ENCODE data around the gene LYZL1.

Gene LYZL1

DNA sequence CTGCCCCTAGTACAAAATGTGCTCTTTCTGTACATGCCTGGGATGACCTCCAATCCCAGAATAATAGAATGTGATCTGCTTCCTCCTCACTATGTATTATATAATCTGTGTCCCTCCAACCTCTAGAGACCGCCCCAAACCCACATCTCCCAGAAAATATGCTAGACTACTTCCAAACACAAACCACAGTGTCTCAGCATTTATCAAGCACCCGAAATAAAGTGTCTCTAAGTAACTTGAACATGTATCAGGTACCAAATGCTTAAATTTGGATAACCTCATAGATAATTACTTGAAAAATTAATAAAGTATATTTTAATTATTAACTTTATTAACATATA is 16.1 kb downstream of the LYZL1 start:
- in situ Hi-C loops (cut with MboI; ENCODE audit: low sequenced_read_pairs): loop anchor here (25.0 kb wide), 1 partner anchor 668 kb away; no protein-coding TSS in a partner anchor

DNA sequence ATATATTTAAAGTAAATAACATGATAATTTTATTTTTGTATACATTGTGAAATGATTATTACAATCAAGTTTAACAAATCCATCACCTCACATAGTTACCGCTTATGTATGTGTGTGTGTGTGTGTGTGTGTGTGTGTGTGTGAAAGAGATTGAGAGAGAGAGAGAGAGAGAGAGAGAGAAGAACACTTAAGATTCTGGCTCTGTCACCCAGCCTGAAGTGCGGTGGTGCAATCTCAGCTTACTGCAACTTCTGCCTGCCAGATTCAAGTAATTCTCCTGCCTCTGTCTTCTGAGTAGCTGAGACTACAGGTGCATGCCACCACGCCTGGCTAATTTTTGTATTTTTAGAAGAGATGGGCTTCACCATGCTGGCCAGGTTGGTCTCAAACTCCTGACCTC is 17.8 kb downstream of the LYZL1 start:
- in situ Hi-C loops (cut with MboI; ENCODE audit: low sequenced_read_pairs): loop anchor here (25.0 kb wide), 1 partner anchor 669 kb away; no protein-coding TSS in a partner anchor

DNA sequence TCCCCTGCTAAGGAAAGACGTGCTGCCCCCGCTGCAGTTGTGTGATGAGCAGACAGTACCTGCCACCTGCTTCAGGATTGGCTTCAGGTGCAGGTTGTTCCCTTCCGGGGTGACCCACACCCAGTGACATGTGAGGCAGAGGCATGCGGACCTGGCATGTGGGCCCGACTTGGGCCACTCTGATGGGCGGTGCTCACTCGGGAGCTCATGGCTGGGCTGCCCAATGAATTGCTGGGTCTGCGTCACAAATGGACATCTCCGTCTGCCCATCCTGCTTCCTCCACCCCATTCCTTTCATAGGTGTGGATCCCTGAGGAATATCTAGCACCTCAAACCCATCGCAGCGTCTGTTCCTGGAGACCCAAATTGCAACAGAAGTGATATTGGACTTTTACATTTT is 19.3 kb downstream of the LYZL1 start:
- in situ Hi-C loops (cut with MboI; ENCODE audit: low sequenced_read_pairs): loop anchor here (25.0 kb wide), 1 partner anchor 671 kb away; no protein-coding TSS in a partner anchor

DNA sequence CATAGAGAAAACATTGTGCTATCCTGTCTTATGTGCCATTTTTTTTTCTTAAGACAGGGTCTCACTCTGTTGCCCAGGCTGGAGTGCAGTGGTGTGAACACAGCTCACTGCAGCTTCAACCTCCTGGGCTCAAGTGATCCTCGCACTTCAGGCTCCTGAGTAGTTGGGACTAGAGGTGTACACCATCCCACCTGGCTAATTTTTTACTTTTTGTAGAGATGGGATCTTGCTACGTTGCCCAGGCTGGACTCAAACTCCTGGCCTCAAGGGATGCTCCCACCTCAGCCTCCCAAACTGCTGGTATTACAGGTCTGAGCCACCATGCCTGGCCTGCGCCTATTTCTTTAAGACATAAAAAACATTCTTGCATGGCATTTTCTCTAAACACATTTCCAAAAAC is 20.6 kb downstream of the LYZL1 start:
- in situ Hi-C loops (cut with MboI; ENCODE audit: low sequenced_read_pairs): loop anchor here (25.0 kb wide), 1 partner anchor 672 kb away; no protein-coding TSS in a partner anchor

DNA sequence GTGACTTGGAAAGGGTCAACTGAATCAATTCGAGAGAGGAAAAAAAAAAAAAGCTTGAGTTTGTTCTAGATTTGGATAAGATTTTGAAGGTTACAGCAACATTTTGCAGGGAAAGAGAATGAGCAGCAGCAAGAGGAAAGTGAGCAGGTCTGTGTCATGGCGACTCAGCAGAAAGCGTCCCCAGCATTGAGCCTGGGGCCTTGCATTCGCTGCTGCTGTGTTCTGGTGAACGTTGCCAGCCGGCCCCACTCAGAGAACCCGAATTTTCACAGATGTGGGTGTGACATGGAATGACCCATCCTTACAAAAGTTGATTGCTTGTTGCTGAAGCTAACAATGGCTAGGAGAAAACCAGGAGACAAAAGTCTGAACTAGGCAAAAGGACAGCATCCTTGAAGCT is 21.6 kb downstream of the LYZL1 start:
- in situ Hi-C loops (cut with MboI; ENCODE audit: low sequenced_read_pairs): loop anchor here (25.0 kb wide), 1 partner anchor 673 kb away; no protein-coding TSS in a partner anchor

DNA sequence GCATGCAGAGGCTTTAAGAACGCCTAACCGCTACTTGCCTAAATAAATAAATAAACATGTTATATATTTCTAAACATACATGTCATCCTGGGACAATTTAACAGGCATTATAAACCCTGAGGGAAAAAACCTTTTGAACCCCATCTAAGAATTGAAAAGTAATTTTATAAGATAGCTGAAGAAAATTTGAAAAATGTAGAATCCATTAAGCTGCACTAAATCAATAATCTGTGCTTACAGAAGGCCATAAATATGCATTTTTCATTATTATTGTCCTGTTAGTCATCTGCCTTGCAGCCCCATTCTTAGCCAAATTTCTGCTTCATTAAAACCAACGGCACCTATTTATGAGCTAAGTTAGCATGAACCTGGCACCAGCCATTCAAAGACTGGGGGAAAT is 24.2 kb downstream of the LYZL1 start:
- in situ Hi-C loops (cut with MboI; ENCODE audit: low sequenced_read_pairs): loop anchor here (25.0 kb wide), 1 partner anchor 676 kb away; no protein-coding TSS in a partner anchor

DNA sequence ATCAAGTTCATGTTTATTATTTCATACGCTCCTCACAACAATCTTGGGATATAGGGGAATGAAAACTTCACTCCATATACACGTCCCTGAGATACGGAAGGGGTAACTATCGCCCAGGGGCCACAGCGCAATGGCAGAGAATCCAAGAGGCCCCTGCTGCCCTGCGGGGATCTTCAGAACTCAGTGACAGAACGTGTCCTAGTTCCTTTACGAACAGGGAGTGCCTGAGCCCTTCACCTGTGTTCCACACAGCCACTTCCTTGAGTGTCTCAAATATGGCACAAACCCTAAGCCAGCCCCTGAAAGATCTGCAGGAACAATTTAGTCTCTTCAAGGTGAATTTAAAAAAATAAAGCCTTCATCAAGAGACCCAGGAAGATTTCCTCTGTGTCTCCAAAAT is 25.9 kb downstream of the LYZL1 start:
- in situ Hi-C loops (cut with MboI; ENCODE audit: low sequenced_read_pairs): loop anchor here (25.0 kb wide), 1 partner anchor 677 kb away; no protein-coding TSS in a partner anchor

DNA sequence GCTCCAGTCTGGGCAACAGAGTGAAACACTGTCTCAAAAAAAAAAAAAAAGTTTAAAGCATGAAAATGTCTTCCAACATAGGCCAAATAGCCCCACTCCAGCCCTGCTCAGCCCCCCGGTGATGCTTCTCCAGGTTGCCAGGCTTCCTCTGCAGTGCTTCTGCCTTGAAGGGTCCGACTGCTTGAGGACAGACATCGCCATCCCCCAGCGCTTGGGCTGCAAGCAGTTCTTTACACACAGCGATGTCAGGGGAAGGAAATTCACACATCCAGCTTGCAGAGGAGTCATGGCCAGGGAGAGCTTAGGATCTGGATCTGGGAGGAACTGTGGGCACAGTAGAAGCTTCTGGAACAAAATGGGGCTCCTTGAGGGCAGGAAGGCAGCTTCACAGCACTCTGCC is 26.9 kb downstream of the LYZL1 start:
- in situ Hi-C loops (cut with MboI; ENCODE audit: low sequenced_read_pairs): loop anchor here (25.0 kb wide), 1 partner anchor 679 kb away; no protein-coding TSS in a partner anchor

DNA sequence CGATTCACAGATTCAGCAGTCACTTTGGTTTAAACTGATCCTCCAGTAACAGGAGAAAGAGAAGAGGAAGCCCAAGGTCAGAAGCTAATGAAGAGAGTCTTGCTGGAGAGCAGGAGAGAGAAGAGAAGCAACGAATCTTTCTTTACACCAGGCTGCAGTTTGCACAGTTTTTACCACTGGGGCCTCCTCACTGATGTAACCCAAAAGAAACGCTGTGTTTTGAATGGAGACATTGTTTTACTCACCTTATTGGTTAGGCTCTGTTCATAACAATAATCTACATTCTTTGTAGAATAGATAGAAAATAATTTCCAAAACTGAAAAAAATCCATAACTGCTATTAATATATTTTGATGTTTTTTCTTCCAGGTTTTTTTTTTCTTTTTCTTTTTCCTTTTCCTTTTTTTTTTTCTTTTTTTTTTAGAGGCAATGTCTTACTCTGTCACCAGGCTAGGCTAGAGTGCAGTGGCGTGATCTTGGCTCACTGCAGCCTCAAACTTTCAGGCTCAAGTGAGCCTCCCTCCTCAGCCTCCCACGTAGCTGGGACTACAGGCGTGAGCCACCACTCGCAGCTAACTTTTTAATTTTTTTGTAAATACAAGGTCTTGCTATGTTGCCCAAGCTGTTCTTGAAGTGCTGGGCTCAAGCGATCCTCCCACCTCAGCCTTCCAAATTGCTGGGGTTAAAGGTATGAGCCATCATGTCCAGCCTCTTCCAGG is 27.6 kb downstream of the LYZL1 start:
- in situ Hi-C loops (cut with MboI; ENCODE audit: low sequenced_read_pairs): loop anchor here (25.0 kb wide), 1 partner anchor 679 kb away; no protein-coding TSS in a partner anchor

DNA sequence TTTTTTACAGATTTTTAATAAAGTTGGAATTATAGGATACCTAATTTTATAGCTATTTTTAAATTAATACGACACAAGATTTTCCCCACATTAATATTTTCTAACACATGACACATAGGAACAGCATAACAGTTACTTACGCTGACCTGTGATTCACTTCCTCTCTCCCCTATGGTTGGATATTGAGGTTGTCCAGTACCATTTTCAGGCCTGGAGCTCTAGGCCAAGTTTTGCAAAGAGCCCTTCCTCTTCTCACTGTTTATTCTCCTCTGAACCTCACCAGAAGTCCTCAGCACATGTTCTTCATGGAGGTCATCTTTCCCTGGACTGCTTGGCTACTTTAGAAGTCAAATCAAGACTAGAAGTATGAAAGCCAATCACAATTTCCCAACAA is 28.2 kb downstream of the LYZL1 start:
- in situ Hi-C loops (cut with MboI; ENCODE audit: low sequenced_read_pairs): loop anchor here (25.0 kb wide), 1 partner anchor 680 kb away; no protein-coding TSS in a partner anchor

DNA sequence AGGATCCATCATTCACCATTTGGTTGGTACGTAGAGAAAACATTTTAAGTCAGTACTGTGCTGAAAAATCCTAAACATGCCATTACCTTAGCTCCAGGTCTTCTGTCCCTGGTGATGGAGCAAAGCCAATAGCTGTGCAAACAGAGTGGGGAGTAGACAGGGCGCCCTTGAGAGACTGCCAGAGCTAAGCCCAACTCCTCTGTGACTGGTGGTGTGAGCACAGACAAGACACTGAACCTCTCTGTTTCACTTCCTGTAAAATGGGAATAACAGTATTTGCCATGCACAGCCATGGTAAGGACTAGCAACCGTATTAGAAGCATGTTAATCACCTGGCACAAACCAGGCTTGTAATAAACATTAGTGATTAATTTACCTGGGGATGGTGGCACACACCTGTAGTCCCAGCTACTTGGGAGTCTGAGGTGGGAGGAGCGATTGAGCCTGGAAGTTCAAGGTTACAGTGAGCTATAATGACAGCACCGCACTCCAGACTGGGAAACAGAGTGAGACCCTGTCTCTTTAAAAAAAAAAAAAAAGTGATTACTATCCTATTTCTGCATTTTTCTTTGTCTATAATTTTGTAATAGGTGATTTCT is 28.7 kb downstream of the LYZL1 start:
- in situ Hi-C loops (cut with MboI; ENCODE audit: low sequenced_read_pairs): loop anchor here (25.0 kb wide), 1 partner anchor 680 kb away; no protein-coding TSS in a partner anchor

DNA sequence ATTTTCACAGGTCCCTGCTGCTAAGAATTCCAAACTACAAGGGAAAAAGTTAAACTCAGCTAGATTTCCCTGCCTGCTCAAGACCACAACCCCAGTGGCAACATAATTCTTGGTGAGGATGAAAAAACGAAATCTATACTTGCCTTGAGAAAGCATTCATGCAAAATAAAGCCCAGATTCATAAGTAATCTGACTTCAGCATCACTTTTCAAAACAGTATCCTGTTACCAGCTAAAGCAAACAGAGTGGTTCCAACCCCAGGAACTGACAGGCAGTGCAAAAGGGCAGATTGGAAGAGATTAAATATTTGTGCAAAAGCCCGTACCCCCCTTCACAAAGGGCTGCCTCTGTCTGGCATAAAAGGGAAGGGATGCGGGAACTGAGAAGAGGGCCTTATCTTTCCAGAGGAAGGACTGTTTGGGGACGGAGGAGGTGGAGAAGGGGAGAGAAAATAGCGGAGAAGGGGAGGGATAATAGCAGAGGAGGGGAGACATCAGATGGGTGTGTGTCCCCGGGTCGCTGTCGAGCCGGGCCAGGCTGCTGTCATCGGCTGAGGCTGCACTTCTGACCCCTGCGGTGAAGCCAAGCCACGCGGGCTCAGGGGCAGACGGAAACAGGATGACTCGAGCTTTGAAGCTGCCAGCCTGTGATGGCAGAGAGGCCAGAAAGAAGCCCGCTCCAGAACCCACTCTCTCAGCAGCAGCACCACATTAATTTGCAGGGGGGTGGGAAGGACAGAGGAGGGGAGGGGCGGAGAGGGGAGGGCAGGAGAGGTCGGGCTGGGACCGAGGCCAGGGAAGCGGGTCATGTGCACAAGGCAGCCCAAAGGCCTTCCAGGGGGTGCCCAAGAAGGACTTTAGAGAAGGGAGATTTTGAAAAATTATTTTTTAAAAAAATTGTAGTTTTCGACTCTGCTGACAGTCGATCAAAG is 29.5 kb downstream of the LYZL1 start:
- in situ Hi-C loops (cut with MboI; ENCODE audit: low sequenced_read_pairs): loop anchor here (25.0 kb wide), 1 partner anchor 681 kb away; no protein-coding TSS in a partner anchor

DNA sequence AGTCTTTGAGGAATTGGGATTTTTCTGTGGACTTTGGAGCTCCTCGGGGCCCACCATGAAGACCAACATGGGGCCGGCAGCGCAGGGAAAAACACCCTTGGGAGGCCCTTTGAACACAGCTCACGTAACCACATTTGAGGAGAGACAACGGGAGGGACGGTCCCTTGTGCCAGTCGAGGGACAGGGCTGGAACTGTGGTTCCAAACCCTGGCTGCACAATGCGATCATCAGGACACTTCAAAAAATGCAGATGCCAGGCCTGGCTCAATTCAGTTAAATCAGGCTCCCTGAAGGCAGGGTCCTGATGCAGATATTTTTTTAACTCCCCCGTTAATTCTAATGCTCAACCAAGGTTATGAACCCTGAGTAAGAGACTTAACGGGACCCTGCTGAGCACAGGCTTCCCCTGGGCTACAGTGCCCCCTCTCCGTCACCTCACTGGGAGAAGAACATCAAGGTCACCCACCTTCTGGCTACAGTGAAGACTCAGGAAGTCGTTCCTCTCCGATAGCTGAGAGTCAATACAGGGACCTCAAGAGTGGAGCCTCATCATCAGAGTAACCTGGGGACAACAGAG is 30.4 kb downstream of the LYZL1 start:
- in situ Hi-C loops (cut with MboI; ENCODE audit: low sequenced_read_pairs): loop anchor here (25.0 kb wide), 1 partner anchor 682 kb away; no protein-coding TSS in a partner anchor

DNA sequence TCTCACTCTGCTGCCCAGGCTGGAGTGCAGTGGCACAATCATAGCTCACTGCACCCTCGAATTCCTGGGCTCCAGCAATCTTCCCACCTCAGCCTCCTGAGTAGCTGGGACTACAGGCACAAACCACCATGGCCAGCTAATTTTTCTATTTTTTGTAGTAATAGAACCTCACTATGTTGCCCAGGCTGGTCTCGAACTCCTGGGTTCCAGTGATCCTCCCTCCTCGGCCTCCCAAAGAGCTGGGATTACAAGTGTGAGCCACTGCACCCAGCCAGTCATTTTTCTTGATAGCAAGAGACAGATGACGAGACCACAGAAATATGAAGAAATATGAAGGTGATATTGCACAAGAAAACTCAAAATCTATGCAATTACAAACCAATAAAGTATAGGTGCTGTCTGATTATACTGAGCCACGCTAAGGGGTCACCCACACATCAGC is 31.8 kb downstream of the LYZL1 start:
- in situ Hi-C loops (cut with MboI; ENCODE audit: low sequenced_read_pairs): loop anchor here (25.0 kb wide), 1 partner anchor 683 kb away; no protein-coding TSS in a partner anchor

DNA sequence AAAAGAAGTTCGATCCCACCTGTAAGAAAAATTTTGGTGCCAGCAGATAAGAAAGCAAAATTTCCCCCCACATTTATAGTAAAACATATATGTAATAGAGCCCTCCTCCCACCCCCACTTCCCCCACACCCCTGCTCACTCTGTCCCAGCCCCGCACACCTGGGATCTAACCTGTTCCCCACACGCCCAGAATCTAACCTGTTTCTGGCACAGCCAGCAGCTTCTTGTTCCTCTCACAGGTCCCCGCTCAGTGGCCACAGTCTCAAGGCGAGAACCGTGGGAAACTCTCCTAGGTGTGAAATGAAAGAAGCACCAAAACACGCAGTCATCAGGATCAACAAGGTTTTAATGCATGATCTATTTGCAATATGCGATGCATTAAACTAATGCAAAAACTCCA is 32.8 kb downstream of the LYZL1 start:
- in situ Hi-C loops (cut with MboI; ENCODE audit: low sequenced_read_pairs): loop anchor here (25.0 kb wide), 1 partner anchor 684 kb away; no protein-coding TSS in a partner anchor

DNA sequence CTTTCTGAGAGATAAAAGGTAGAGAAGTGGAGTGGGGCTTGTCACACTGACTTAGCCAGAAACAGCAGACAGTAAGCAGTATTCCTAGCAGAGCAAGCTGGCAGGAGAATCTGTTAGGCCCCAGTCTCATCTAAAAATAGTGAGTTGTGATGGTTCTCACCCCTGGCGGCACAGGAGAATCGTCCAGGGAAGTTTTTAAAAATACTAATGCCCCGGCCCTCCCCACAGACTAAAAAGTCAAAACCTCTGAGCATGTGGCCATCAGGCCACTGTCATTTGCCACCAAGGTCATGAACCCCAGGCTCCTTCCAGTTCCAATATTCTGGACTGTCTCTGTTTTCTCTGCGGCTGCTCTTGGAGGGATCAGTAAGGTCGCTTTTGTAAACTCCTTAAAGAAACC is 34.0 kb downstream of the LYZL1 start:
- in situ Hi-C loops (cut with MboI; ENCODE audit: low sequenced_read_pairs): loop anchor here (25.0 kb wide), 1 partner anchor 686 kb away; no protein-coding TSS in a partner anchor

DNA sequence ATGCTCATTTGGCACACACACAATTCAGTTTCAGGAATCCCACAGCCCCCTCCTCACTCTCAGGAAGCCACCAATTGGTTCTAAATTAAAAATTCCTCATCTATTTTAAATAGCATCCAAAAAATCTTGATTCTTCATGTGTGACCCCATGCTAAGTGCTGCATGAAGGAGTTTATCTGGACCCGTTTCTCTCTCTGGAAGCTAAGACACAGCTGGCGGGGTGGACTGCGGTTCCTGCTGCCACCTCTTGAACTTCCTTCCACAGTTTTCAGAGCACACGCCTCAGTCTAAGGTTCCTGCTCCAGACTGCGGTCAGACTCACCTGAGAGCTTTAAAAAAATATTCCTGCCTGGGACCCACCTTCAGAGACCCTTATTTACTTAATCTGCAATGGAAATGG is 34.5 kb downstream of the LYZL1 start:
- in situ Hi-C loops (cut with MboI; ENCODE audit: low sequenced_read_pairs): loop anchor here (25.0 kb wide), 1 partner anchor 686 kb away; no protein-coding TSS in a partner anchor

DNA sequence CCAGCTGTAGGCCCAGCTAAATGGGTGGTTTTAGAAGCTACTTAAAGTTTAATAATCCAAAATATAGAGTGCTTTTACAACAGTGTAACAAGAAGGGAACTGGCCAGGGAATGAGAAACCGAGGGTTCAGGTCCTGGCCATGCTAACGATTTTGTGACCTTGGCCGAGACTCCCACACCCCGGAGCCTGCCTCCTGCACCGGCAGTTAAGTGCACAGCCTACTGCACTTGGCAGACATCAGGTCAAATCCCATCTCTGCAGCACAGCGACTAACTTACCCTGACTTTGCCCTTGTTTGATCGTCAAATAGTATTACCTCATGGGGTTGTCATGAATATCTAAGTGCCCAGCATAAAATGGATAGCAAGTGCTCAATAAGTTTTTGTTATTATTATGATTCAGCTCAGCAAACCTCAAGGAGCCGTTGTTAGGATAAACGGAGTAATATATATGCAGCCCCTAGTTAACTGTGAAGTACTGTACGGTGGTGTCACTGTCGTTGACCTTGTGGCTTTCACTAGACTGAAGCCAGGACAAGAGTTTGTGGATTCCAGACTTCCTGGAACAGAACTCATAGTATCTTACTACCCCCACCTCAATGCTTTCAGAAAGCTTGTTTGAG is 35.5 kb downstream of the LYZL1 start:
- in situ Hi-C loops (cut with MboI; ENCODE audit: low sequenced_read_pairs): loop anchor here (25.0 kb wide), 1 partner anchor 687 kb away; no protein-coding TSS in a partner anchor

DNA sequence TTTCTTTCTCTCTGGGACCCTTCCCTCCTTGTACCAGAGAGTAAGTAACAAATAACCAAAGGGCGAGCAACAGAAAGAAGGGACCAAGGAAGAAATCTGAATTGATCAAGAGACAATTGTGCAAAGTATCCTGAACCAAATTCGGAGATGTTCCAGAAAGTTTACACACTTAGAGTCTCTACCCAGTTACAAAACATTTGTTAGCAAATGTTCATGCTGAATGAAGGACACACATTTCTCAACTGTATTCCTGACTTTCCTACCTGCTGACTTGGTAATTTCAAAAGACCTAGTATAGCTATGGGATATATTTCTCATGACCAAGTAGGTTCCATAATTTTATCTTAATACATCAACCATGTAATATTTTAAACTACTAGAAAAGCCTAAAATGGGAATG is 37.4 kb downstream of the LYZL1 start:
- in situ Hi-C loops (cut with MboI; ENCODE audit: low sequenced_read_pairs): no loop called here

Data from HL-60/S4 treated with phorbol 12-myristate 13-acetate at 8.2 ng/mL for 4 days and 3 days (cell line).